ENCODE data around the gene C22orf39.

The C22orf39 gene

DNA sequence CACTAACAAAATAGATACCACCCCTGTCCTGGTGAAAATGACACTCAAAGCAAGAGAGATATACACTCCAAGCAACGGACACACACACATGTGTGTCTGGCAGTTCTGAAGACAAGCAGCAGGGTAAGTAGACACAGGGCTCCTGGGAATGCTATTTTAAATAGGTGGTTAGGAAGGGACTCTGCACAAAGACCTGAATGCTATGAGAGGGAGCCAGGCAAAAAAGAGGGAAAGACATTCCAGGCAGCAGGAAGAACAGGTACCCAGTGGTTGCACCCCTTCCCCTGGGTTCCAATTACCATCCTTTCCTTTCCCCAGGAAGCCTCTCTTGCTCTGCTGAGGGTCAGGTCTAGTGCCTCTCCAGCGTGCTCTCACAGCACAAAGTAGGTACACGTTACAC, 28.5 kb upstream of the C22orf39 start:
- DNase-seq, result no peak

DNA sequence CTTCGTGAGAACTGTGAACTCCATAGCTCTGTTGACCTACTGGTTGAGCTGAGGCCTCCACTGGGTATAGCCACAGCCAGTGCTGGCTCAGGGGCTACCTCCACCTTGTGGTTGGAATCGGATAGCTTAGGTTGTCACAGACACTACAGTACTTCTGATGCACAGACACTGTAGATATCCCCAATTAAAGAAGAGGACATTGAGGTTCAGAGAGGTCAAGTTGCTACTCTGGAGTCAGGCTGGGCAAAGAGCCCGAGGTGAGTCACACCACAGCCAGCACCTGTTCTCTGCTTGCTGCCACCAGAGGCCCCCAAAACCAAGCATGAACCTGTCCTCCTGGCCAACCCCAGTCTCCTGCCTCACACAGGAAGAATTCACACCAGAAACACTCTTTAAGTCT, 26.1 kb upstream of the C22orf39 start:
- no peak for DNase-seq

DNA sequence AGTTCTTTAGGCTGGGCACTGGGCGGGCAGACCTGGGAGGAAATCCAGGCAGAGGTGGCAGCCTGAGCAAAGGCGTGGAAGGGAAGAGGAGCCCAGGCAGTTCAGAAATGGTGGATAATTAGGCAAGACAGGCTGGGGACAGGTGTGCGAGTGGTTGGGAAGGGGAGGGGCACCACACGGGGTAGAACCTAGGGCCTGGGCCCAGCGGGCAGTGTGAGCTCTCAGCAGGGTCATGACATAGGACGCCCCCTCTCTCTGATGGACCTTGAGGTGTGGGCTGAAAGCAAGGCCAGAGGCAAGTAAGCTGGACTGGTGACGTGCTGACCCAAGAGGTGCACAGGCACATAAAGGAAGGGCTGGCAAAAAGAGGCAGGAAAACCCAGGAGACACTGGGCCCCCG, 24.7 kb upstream of the C22orf39 start:
- DNase-seq, result no peak

GRCh38 chr22:19471572-19471971, 24.1 kb upstream of the C22orf39 start:
- DNase-seq, result no peak

DNA sequence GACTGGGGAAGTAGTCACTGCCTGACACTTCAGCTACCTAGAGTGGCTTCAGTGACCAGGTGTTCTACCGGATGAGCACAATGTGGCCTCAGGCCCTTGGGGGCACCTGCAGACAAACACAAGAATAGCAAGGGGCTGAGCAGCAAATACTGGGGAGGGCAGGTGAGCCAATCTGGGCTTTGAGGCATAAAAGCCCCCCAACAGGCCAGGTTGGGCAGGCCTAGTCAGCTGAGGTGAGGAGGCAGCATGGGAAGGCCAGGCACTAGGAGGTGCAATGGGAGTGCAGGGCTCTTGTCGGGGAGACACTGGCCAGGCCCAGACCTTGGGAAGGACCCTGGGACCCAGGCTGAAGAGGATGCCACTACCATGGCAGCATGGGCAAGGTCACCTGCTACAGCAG, 22.5 kb upstream of the C22orf39 start:
- DNase-seq, result no peak

- DNase-seq, result no peak
Measured at GRCh38 chr22:19469421-19469820, 21.9 kb upstream of the C22orf39 start.

GRCh38 chr22:19467912-19468311, 20.4 kb upstream of the C22orf39 start:
- DNase-seq, result no peak

- no peak for DNase-seq
Measured at GRCh38 chr22:19466848-19467752, 19.6 kb upstream of the C22orf39 start.

- no peak for DNase-seq
Measured at GRCh38 chr22:19466126-19466716, 18.7 kb upstream of the C22orf39 start.

DNA sequence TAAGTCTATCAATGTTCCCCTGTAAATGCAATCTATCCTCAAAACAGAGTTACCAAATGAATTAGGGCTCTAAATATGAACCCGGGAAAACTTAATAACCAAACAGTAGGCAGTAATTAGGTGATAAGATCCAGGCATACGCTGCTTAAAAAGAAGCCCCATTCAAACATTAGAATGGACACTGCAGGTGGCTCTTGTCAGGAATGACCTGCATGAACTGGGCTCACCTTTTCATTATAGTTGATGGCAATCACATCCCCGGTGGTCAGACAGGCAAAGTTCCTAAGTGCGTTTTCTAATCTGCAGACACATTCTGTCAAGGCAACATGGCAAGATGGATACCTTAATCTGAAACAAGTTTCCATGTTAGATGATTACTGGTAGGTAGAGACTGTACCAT, 17.5 kb upstream of the C22orf39 start:
- no peak for DNase-seq

GRCh38 chr22:19464546-19464945, 17.0 kb upstream of the C22orf39 start:
- DNase-seq, result no peak

DNA sequence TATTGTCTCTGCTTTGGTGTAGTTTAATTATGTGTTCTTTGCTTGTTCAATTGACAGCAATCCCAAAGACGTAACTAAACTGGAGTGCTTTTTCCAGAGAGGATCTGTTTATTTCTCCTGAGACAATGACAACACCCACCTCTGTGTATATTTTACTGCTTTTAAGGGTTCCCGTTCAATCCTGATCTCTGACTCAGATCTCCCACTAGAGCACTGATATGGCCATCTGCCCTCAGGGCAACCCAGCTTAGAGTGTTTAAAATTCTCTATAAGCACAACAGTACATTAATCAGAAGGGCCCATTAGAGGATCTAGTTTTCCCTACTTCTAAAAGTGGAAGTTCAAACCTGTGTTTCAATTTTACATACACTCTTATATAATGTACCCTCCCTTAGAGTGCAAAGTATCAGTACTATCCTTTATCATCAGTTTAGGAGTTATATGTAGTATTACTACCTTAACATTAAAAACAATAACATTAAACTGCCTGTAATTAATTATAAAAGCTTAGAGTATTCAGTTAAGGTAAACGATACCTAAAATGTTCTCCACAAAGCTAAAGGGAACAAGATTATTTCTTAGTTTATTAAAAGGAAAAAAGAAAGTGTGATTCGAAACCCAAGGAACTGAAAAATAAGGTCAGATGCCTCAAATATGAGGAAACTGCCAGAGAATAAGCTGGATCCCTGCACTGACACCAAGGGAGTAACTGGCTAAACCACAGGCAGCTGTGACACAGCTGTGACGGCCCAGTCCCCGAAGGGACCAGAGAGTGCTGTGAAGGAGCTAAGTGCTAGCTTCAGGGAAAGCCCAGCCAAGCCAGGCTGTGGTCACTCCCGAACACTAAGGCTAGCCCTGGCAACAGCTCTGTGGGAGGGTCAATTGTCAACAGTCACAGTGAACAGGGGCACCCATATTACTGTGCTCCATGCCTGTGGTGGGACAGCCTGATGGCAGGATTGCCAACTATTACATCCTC, 16.3 kb upstream of the C22orf39 start:
- no peak for DNase-seq

- DNase-seq, result no peak
Measured at GRCh38 chr22:19463008-19463407, 15.5 kb upstream of the C22orf39 start.

- DNase-seq, result no peak
Measured at GRCh38 chr22:19461506-19461905, 14.0 kb upstream of the C22orf39 start.

DNA sequence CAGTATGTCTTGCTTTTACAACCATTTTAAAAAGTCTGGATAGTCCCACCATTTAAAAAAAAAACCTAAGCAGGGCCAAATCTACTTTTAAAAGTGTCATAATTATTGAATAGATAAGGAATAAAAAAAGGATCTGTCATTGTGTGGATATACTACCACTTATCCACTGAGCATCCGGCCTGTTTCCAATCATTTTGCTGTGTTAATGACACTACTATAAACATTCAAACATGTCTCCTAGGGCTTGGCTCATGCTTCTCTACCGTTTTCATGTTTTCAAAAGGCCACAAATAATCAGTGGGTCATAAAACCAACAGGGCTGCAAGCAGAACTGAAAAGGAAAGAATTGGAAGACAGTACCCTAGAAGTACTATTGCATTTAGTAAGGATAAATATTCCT, 12.5 kb upstream of the C22orf39 start:
- no peak for DNase-seq

- no peak for DNase-seq
Measured at GRCh38 chr22:19457828-19458428, 10.4 kb upstream of the C22orf39 start.

- DNase-seq, result no peak
Measured at GRCh38 chr22:19456541-19456940, 9.0 kb upstream of the C22orf39 start.

- DNase-seq, result no peak
Measured at GRCh38 chr22:19455585-19456370, 8.3 kb upstream of the C22orf39 start.

DNA sequence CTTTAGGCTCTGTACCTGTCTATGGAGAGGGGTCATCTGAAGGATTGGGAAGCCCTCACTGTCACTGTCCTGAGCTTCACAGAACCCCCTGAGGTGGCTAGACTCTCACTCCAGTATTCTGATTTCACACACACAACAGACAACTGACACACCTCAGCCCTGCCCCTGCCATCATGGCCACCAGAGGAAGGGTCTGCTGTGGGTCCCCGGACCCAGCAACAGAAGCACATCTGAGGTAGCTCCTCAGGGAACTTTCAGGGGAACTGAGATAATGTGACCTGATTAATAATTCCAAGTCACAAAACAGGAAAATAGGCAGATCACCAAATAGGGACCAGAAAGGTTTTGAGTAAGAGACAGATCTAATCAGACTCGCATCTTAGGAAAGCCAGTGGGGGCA, 7.5 kb upstream of the C22orf39 start:
- no peak for DNase-seq

- no peak for DNase-seq
Measured at GRCh38 chr22:19454156-19454555, 6.6 kb upstream of the C22orf39 start.

DNA sequence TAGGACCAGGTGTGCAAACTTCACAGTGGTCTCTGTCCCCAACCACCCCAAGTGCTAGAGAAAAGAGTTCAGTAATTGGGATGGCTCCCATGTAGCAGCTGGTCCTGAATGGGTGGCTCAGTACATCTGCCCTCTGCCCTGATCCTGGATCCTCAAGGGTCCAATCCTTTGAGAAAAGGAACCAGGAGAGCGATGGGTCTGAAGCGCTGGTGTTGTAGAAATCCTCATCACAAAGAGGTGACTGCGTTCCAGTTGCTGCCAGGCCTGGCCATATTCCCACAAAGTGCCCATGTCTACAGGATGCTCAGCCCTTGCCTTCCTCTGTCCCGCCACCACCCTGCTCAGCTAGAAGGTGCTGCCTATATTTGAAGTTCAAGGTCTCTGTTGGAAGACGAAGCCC, 6.2 kb upstream of the C22orf39 start:
- DNase-seq, result no peak

GRCh38 chr22:19451570-19451969, 4.1 kb upstream of the C22orf39 start:
- DNase-seq, result no peak
